Stimulated activated memory B cell treated with anti-CD40 and anti-IgM and Interleukin-4, amounts not matched to agents 10 μg/mL and 1 μg/mL and 100 μg/mL, for 72 hours (primary cell): Measurements from ENCODE around the gene FAM53A.
"Not testable (repeated sequence)": the region's sequence is repeated elsewhere in the genome, so short reads cannot be mapped to it uniquely, and the experiment has no call there.

ENCODE experiments used
- ATAC-seq: fragments of 150-1000 bp; cut with Tn5 transposase; 2 replicates; pipeline ENCODE4 v1.10.0; 2021
- H3K27ac Mint-ChIP-seq: one replicate; pipeline ENCODE4 v1.8.0; 2022; ENCODE audit warnings: mild to moderate bottlenecking, mixed read lengths
- H3K27me3 Mint-ChIP-seq: one replicate; pipeline ENCODE4 v1.8.0; 2022; ENCODE audit warnings: mixed read lengths
- H3K36me3 Mint-ChIP-seq: one replicate; pipeline ENCODE4 v1.8.0; 2022; ENCODE audit warnings: mixed read lengths
- H3K4me1 Mint-ChIP-seq: one replicate; pipeline ENCODE4 v1.8.0; 2022; ENCODE audit warnings: mixed read lengths
- H3K4me3 Mint-ChIP-seq: one replicate; pipeline ENCODE4 v1.8.0; 2022; ENCODE audit warnings: mild to moderate bottlenecking, moderate library complexity, mixed read lengths
- H3K9me3 Mint-ChIP-seq: one replicate; pipeline ENCODE4 v1.8.0; 2022; ENCODE audit warnings: mixed read lengths

The FAM53A gene

DNA sequence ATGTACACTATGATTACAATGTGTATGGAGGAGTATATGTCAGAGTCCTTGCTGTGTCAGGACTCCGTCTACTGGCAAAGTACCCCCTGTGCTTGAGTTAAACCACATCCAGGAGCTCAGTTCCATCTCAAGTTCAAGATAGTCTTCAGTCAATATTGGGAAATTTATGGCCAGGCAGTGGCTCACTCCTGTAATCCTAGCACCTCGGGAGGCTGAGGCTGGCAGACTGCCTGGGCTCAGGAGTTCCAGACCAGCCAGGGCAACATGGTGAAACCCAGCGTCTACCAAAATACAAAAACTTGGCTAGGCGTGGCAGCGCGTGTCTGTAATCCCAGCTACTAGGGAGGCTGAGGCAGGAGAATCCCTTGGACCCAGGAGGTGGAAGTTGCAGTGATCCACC, 22.2 kb upstream of the FAM53A start:
- H3K4me1 Mint-ChIP-seq = peaks cover 41% of the 10 kb centered on the region
- no peaks in the 10 kb centered on the region for H3K9me3 Mint-ChIP-seq
- peaks cover 47% of the 10 kb centered on the region for H3K36me3 Mint-ChIP-seq
- H3K4me3 Mint-ChIP-seq = no peak overlapping the region
- no peaks in the 10 kb centered on the region for H3K27me3 Mint-ChIP-seq
- no peak for ATAC-seq
- no peak overlapping the region for H3K27ac Mint-ChIP-seq

DNA sequence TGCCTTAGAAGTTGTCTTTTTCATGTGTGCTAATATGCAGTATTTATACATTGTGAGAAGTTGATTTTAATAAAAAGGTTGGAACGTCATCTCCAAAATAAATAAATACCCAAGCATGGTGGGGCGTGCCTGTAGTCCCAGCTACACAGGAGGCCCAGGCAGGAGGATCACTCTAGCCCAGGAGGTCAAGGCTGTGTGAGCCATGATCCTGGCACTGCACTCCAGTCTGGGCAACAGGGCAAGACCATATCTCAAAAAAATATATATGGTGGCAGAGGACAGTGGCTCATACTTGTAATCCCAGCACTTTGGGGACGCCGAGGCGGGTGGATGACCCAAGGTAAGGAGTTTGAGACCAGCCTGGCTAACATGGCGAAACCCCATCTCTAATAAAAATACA, 21.6 kb upstream of the FAM53A start:
- ATAC-seq = no peak
- H3K4me3 Mint-ChIP-seq = no peak overlapping the region
- H3K36me3 Mint-ChIP-seq = peaks cover 43% of the 10 kb centered on the region
- H3K27me3 Mint-ChIP-seq = no peaks in the 10 kb centered on the region
- peaks cover 35% of the 10 kb centered on the region for H3K4me1 Mint-ChIP-seq
- H3K27ac Mint-ChIP-seq = no peak overlapping the region
- H3K9me3 Mint-ChIP-seq = no peaks in the 10 kb centered on the region

DNA sequence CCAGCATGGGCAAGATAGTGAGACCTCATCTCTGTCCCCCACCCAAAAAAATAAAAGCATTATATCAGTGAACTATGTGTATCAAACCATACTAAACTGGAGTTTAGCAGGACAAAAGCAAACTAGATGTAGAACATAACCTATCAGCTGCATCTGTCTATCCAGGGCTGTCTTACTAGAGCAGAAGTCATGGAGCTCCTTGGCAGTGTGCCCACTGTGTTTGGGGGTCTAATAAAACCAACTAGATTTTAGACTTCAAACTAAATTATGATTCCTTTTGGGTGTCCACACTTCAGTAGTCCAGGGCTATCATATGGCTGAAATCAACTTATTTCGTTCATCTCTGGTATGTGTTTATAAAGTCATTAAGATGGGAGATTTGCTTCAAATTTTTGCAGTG, 19.8 kb upstream of the FAM53A start:
- Mint-ChIP-seq H3K9me3 (no peaks in the 10 kb centered on the region), H3K27ac (no peak overlapping the region), H3K4me1 (peaks cover 16% of the 10 kb centered on the region), H3K36me3 (peaks cover 38% of the 10 kb centered on the region), H3K27me3 (no peaks in the 10 kb centered on the region), H3K4me3 (no peak overlapping the region)
- no peak for ATAC-seq

DNA sequence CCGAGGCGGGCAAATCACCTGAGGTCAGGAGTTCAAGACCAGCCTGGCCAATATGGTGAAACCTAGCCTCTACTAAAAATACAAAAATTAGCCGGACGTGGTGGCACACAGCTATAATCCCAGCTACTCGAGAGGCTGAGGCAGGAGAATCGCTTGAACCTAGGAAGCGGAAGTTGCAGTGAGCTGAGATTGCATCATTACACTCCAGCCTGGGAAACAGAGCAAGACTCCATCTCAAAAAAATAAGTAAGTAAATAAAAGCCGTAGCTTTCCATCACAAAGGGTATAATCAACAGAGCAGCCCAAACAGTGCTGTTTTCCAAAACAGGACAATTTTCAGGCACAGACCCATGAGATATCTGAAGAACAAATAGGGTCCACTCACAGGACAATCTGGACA, 17.6 kb upstream of the FAM53A start:
- not testable (repeated sequence) for H3K27ac Mint-ChIP-seq, ATAC-seq, H3K27me3 Mint-ChIP-seq, H3K4me3 Mint-ChIP-seq, H3K9me3 Mint-ChIP-seq
- Mint-ChIP-seq H3K36me3 (peaks cover 38% of the 10 kb centered on the region), H3K4me1 (peaks cover 11% of the 10 kb centered on the region)

DNA sequence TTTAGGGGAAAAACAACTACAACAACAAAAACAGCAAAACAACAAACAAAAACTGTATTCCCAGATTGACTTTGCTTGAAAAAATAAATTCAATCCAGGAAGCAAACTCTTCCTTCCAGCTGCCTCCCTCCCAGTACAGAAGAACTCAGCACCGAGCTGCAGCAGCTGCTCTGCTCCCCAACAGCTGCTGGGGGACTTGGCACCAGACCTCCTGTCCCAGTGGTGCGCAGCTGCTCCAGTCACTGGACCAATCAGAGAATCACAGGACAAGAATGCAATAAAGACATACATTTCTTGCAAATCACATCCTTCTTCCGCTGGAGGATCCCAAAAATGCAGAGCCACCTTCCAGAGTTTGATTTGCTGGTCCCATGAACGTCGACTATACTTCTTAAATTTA, 11.8 kb upstream of the FAM53A start:
- Mint-ChIP-seq H3K4me3 (no peak overlapping the region), H3K27me3 (no peaks in the 10 kb centered on the region), H3K36me3 (peaks cover 41% of the 10 kb centered on the region), H3K27ac (no peak overlapping the region), H3K9me3 (no peaks in the 10 kb centered on the region), H3K4me1 (no peaks in the 10 kb centered on the region)
- ATAC-seq = no peak

DNA sequence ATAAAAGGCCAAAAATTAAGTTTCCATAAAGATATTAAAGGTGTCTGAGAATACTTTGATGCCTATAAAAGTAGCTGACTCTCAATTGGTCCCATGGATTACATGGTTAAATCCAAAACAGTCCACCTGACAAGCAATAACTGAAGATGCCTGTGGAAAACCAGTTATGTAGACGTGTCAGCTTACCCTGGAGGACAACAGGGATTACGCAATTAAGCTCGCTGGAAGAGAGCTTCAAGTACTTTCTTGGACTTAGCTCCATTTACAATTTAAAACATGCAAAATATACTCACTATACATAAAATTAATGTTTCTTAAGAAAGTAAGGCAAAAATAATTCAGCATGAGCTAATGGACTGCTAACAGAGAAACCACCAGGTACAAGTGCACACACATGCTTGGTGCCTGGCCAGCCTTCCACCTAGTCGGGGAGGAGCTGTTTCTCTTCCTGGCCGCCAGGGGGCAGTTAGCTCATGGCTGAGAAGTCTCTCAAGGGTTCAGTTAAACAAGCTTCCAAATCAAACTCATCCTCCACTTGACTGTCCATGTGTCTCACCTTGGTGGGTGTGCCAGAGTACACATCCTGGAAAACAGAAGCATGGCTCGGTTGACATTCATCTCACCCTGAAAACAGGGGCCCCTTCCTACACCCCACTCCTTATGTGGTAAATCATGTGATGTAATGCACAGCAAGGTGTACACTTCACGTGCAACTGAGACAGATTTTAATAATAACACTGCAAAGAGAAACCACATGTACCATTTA, 9.2 kb upstream of the FAM53A start:
- no peaks in the 10 kb centered on the region for H3K9me3 Mint-ChIP-seq
- ATAC-seq = peak; percentile 83
- H3K36me3 Mint-ChIP-seq = peaks cover 48% of the 10 kb centered on the region
- no peaks in the 10 kb centered on the region for H3K27me3 Mint-ChIP-seq
- no peaks in the 10 kb centered on the region for H3K4me1 Mint-ChIP-seq
- H3K27ac Mint-ChIP-seq = no peak overlapping the region
- H3K4me3 Mint-ChIP-seq = no peak overlapping the region

DNA sequence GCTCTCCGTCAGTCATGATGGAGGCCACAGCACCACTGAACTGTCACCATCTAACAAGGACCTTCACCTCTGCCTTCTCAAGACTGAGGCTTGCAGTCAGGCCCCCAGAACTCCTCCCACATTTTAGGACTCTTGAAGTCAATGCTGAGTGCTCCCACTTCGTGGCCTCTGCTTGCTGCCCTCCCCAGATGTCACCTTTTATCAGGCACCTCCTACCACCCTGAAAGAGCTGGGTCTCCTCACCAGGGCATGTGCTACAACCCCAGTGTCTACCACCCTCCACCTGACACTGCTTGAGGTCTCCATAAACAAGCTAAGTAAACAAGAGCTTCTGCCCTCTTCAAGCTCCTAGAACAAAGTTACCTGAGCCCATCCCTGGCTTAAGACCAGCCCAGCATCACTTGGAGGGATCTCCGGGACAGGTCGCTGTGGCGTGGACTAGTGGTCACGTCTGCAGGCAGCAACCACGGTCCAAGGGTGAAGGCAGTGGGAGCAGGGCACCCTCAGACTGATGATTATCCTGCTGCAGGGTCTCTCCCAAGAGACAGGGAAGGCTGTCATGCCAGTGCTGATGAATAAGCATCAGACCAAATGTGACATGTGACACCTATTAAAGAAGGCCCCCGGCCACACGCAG, 7.7 kb upstream of the FAM53A start:
- peaks cover 48% of the 10 kb centered on the region for H3K36me3 Mint-ChIP-seq
- H3K4me1 Mint-ChIP-seq = no peaks in the 10 kb centered on the region
- no peak overlapping the region for H3K4me3 Mint-ChIP-seq
- no peak overlapping the region for H3K27ac Mint-ChIP-seq
- H3K9me3 Mint-ChIP-seq = no peaks in the 10 kb centered on the region
- ATAC-seq = no peak
- no peaks in the 10 kb centered on the region for H3K27me3 Mint-ChIP-seq

DNA sequence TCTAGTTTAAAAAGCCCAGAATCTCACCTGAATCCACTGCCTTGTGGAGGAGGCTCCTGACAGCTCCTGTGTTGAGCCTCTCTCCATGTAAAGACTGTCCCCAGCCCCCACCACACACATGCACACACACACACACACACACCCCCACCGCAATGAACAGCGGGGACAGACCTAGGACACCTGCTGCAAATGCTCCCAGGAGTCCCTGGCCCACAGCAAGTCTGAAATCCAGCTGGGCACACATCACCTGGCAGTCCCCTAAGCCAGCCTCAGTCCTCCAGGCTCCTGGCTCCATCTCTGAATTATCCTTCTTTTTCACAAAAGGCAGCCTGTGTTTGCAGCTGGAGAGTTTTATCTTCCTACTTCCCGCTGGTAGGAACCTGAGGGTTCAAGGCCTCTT, 6.6 kb upstream of the FAM53A start:
- Mint-ChIP-seq H3K4me1 (no peaks in the 10 kb centered on the region), H3K4me3 (no peak overlapping the region), H3K36me3 (peaks cover 41% of the 10 kb centered on the region), H3K27me3 (no peaks in the 10 kb centered on the region), H3K9me3 (no peaks in the 10 kb centered on the region), H3K27ac (no peak overlapping the region)
- no peak for ATAC-seq

DNA sequence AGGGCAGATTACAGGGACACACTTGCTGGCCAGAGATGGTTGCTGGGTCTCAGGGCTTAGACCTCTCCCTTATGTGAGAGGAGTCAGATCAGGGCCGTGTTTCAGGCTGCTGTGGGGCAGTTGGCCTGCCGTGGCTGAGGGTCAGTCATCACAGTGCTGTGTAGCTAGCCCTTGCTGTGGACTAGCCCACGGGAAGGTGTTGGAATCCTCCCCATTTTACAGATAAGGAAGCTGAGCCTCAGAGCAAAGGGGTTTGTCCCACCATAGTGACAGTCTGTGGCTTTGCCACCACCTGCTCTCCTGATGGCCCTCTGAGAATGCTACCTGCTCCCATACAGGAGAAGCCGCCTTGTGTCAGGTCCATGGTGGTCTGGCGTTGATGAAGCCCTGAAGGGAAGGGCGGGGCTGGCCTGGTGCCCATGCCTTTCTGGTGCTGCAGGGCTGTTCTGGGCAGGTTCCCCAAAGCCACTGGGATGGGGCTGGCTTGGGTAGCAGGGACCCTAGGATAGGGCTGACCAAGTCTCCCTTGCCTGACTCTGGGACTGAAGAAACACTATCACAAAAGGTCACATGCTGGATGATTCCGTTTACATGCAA, 2.4 kb upstream of the FAM53A start:
- no peaks in the 10 kb centered on the region for H3K9me3 Mint-ChIP-seq
- H3K4me1 Mint-ChIP-seq = peaks cover 10% of the 10 kb centered on the region
- ATAC-seq = no peak
- no peak overlapping the region for H3K4me3 Mint-ChIP-seq
- H3K27me3 Mint-ChIP-seq = no peaks in the 10 kb centered on the region
- peaks cover 19% of the 10 kb centered on the region for H3K36me3 Mint-ChIP-seq
- H3K27ac Mint-ChIP-seq = no peak overlapping the region

DNA sequence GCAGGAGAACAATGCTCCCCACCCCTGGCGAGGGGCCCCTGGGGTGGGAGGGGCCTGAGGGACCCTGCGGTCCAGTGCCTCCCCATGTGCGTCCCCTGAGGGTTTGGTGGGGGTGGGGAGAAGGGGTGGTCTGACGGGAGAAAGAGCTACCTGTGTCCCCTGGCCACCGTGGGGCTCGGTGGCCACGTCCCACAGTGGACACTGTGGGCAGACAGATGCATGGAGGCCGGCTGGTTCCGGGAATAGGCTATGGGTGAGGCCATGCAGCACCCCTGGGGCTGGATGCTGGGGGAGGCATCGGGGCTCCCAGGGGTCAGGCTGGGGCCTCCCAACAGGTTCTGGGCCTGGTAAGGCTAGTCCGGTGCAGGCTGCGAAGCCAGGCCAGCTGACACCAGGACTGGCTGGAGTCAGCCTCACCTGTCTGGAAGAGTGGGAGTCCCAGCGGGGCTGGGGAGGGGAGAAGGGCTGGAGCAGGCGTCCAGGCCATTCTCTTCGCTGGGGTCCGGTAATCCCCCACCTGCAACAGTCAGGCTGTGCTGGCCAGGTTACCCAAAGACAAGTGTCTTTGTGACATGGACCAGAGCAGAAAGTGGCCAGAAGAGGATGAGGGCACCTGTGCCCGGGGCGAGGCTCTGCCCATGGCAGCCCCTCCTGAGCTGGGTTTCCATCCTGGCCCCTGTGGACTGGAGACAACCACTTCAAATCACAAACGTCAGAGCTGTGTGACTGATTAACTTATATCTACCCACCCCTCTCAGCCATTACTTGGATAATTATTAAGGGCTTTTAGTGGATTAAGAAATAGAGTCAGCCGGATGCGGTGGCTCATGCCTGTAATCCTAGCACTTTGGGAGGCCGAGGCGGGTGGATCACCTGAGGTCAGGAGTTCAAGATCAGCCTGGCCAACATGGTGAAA, 1.4 kb upstream of the FAM53A start:
- no peaks in the 10 kb centered on the region for H3K9me3 Mint-ChIP-seq
- H3K4me1 Mint-ChIP-seq = peaks cover 10% of the 10 kb centered on the region
- no peak overlapping the region for H3K27ac Mint-ChIP-seq
- ATAC-seq = peak; percentile 14
- no peaks in the 10 kb centered on the region for H3K27me3 Mint-ChIP-seq
- peaks cover 9% of the 10 kb centered on the region for H3K36me3 Mint-ChIP-seq
- peak overlapping the region; percentile 18 for H3K4me3 Mint-ChIP-seq

DNA sequence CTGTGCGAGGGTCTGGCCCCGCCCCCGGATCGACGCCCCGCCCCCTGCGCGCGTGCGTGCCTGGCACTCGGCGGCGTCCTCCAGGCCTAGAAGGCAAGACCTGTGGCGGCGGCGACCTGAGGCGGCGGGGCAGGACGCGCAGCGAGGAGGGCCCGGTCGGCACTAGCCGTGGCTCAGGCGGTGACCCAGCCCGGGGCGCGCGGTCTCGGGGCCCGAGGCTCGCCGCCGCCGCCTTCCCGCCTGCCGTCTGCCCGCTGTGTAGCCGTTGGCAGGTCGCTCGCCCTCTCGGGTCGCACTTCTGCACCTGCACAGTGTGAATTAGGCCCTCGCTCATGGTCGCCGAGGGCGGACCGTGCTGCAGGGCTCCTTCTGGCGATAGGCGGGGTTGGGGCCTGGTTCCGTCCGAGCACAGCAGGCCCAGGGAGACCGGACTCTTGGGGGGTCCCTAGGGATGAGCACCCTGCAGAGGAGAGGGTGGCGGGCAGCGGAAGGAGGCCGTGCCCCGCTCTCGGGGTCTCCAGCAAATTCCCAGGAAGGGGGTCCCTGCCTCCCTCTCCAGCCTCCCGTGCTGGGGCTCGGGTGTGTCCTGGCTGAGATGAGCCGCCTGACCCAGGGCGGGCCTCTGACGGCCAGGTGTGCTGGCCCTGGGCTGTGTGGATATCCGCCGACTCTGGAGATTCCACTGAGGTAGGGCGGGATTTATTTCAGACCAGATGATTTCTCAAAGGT, 557 bp upstream of the FAM53A start:
- Mint-ChIP-seq H3K9me3 (no peaks in the 10 kb centered on the region), H3K27ac (no peak overlapping the region), H3K4me1 (peaks cover 10% of the 10 kb centered on the region), H3K27me3 (no peaks in the 10 kb centered on the region), H3K4me3 (peak overlapping the region; percentile 60), H3K36me3 (peaks cover 3% of the 10 kb centered on the region)
- peak; percentile 24 for ATAC-seq

DNA sequence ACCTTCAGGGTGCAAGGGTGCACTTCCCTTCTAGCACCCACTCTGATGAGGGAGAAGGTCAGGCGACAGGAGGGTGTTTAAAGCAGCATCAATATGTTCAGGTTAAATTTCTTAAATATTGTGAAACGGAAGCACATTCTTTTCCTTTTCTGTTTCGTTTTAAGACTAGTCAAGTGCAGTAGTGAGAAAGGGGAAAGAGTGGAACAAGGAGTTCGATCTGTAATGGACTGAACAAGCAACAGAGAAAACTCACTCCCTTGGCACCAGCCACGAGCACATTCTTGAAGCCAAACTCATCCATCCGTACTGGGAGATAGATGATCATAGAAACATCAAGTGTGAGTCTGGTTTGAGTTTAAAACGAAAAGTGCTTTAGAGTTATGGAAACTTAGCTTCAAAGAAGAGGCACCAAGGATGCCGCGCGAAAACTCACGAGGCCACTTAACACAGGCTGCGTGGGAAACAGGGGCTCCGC, 815 bp downstream of the FAM53A start:
- Mint-ChIP-seq H3K4me1 (peaks cover 10% of the 10 kb centered on the region), H3K4me3 (peak overlapping the region; percentile 84), H3K36me3 (no peaks in the 10 kb centered on the region), H3K27me3 (no peaks in the 10 kb centered on the region), H3K9me3 (no peaks in the 10 kb centered on the region), H3K27ac (peak overlapping the region; percentile 75)
- ATAC-seq = no peak

DNA sequence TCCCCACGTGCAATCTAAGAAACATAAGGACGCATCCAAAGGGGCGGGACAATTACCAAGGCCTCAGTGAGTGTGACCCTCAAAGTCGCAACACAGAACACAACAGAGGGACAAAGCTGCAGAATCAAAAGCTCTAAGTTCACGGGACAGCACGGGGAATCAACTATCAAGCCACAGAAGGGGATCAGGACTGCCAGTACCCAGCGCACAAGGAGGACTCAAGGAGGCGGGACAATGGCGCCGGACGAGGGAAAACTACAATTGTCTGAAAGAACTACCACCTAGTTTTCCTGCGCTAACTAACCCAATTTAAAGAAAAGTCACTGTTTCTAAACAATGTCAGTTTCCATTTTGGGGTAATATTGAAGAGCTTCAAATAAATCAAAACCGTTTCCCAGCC, 1.3 kb downstream of the FAM53A start:
- no peaks in the 10 kb centered on the region for H3K36me3 Mint-ChIP-seq
- ATAC-seq = no peak
- H3K27me3 Mint-ChIP-seq = no peaks in the 10 kb centered on the region
- H3K9me3 Mint-ChIP-seq = no peaks in the 10 kb centered on the region
- H3K27ac Mint-ChIP-seq = peak overlapping the region; percentile 75
- H3K4me3 Mint-ChIP-seq = peak overlapping the region; percentile 84
- peaks cover 10% of the 10 kb centered on the region for H3K4me1 Mint-ChIP-seq

DNA sequence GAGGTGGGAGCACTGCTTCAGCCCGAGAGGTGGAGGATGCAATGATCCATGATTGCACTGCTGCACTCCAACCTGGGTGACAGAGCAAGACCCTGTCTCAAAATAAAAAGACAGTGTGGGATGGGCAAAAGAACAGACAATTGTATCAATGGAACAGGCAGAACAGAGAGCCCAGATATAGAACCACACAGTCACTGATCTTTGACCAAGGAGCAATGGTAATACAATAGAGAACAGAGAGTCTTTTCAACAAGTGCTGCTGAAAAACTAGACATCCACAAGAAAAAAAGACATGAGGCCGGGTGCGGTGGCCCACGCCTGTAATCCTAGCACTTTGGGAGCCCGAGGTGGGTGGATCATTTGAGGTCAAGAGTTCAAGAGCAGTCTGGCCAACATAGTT, 5.9 kb downstream of the FAM53A start:
- Mint-ChIP-seq H3K9me3 (no peaks in the 10 kb centered on the region), H3K4me3 (no peak overlapping the region), H3K4me1 (peaks cover 7% of the 10 kb centered on the region), H3K27me3 (no peaks in the 10 kb centered on the region), H3K27ac (no peak overlapping the region), H3K36me3 (no peaks in the 10 kb centered on the region)
- ATAC-seq = no peak
